Right hindlimb (tissue), 1 donor: Measurements from ENCODE around the gene USHBP1.

Experiments used
- DNase-seq: peaks from one replicate; pipeline ENCODE4 v3.0.0-alpha.2; 2018

Gene USHBP1

GRCh38 chr19:17210296-17210695 lies 54.2 kb downstream of the USHBP1 start:
- no peak for DNase-seq

GRCh38 chr19:17209126-17210036 lies 55.2 kb downstream of the USHBP1 start:
- no peak for DNase-seq

GRCh38 chr19:17206736-17207581 lies 57.6 kb downstream of the USHBP1 start:
- DNase-seq: no peak

- no peak for DNase-seq
Observed at GRCh38 chr19:17205237-17206140, 59.1 kb downstream of the USHBP1 start.

- no peak for DNase-seq
Observed at GRCh38 chr19:17202713-17203112, 61.8 kb downstream of the USHBP1 start.

- no peak for DNase-seq
Observed at GRCh38 chr19:17202249-17202648, 62.3 kb downstream of the USHBP1 start.

GRCh38 chr19:17200408-17201079 lies 64.0 kb downstream of the USHBP1 start:
- DNase-seq: no peak
